Sigmoid colon (tissue), 4 donors: ENCODE data around the gene KRT74.

ENCODE experiments used
- EP300 ChIP-seq, 4 donors: sonication (generic); formaldehyde crosslinking; IDR thresholded peaks; one replicate each; pipeline ENCODE4 v1.6.1; 2017; ENCODE audit warnings: antibody characterized with exemption in 4 of 4
- POLR2A ChIP-seq, 2 donors: fragments of 450-650 bp; IDR thresholded peaks; one replicate each; pipeline ENCODE4 v1.6.1; 2016; ENCODE audit warnings: antibody characterized with exemption in 2 of 2, mild to moderate bottlenecking in 2 of 2, moderate library complexity in 2 of 2
- POLR2AphosphoS5 ChIP-seq, 4 donors: sonication (generic); formaldehyde crosslinking; IDR thresholded peaks; one replicate each; pipeline ENCODE4 v1.6.1; 2017; ENCODE audit warnings: antibody characterized with exemption in 4 of 4
- TF ChIP-seq, protein P1 (sequence below), 4 experiments: fragments of 450-650 bp in 3 of 4; fragments of 200-600 bp in 1 of 4; IDR thresholded peaks; one replicate each; pipeline ENCODE4 v1.5.1; 2016 to 2019; ENCODE audit warnings: antibody characterized with exemption in 4 of 4, mild to moderate bottlenecking in 3 of 4, moderate library complexity in 2 of 4

DNA sequence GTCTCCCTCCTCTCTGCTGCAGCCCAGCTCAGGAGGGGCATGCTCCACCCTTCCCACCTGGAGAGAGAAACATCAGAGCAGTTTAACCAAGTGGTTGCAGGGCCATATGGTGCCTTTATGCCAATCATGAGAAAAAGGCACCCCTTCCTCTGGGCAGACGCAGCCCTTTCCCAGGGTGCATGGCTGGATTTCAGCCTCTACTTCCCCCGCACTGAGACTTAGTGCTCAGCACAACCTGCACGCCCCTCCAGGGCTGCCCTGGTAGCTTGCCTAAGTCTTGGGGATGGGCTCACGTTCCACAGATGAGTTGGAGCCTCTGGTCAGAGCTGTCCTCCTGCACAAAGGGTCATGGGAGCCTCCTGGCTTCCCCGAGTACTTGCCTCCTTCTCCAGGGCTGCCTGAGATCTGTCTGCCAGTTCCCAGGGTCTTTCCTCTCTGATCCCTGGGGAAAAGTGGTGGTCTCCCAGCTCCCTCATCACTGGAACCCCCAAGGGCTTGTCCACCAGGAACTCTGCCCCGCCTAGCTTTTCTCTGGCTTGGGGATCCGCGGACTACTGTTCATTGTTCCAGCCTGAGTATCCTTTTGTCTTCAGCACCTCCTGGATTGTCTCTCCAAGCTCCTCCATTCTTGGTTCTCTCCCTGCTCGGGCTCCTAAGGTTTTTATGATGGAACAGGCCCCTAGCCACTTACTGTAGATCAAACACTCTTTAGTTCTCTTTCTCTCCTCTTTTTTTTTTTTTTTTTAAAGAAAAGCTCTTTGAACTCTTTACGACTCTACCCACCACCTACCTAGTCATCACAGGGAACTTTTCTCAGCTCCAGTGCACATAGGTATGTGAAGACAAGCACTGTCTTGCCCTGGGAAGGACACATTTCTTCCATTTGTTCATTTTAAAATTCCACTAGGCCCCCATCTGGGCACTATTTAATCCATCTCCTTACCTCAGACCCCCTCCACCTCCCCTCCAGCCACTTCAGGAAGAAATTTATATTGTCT, 6.1 kb upstream of the KRT74 start:
- TF ChIP-seq, protein P1, sequence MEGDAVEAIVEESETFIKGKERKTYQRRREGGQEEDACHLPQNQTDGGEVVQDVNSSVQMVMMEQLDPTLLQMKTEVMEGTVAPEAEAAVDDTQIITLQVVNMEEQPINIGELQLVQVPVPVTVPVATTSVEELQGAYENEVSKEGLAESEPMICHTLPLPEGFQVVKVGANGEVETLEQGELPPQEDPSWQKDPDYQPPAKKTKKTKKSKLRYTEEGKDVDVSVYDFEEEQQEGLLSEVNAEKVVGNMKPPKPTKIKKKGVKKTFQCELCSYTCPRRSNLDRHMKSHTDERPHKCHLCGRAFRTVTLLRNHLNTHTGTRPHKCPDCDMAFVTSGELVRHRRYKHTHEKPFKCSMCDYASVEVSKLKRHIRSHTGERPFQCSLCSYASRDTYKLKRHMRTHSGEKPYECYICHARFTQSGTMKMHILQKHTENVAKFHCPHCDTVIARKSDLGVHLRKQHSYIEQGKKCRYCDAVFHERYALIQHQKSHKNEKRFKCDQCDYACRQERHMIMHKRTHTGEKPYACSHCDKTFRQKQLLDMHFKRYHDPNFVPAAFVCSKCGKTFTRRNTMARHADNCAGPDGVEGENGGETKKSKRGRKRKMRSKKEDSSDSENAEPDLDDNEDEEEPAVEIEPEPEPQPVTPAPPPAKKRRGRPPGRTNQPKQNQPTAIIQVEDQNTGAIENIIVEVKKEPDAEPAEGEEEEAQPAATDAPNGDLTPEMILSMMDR (IDR thresholded peaks at IDR 0.05) = no peak
- TF ChIP-seq EP300 (IDR thresholded peaks at IDR 0.05) = no peak
- no peak for TF ChIP-seq POLR2AphosphoS5 (IDR thresholded peaks at IDR 0.05)
- TF ChIP-seq POLR2A (IDR thresholded peaks at IDR 0.05) = no peak
